Lower leg skin (tissue), 3 donors: Measurements from ENCODE around the gene SMAP1.

Source experiments
- POLR2A ChIP-seq, 2 donors: fragments of 450-650 bp; IDR thresholded peaks; one replicate each; pipeline ENCODE4 v1.6.1; 2016 to 2017; ENCODE audit warnings: antibody characterized with exemption in 2 of 2, mild to moderate bottlenecking in 1 of 2, moderate library complexity in 1 of 2
- TF ChIP-seq, protein P1 (sequence below), 3 donors: fragments of 450-650 bp; IDR thresholded peaks; one replicate each; pipeline ENCODE4 v1.5.1; 2016; ENCODE audit warnings: antibody characterized with exemption in 3 of 3, mild to moderate bottlenecking in 3 of 3, moderate library complexity in 2 of 3

DNA sequence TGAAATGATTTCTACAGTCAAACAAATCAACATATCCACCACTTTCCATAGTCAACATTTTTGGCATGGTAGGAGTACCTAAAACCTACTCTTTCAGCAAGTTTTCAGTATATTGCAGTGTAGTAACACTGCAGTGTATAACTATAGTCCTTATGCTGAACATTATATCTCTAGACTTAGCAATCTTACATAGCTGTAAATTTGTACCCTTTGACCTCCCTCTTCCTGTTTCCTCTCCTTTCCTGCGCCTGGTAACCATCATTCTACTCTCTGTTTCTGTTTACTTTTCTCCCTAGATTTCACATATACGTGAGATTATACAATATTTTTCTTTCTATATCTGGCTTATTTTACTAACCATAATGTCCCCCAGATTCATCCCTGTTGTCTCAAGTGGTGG is 40.2 kb downstream of the SMAP1 start:
- TF ChIP-seq, protein P1, sequence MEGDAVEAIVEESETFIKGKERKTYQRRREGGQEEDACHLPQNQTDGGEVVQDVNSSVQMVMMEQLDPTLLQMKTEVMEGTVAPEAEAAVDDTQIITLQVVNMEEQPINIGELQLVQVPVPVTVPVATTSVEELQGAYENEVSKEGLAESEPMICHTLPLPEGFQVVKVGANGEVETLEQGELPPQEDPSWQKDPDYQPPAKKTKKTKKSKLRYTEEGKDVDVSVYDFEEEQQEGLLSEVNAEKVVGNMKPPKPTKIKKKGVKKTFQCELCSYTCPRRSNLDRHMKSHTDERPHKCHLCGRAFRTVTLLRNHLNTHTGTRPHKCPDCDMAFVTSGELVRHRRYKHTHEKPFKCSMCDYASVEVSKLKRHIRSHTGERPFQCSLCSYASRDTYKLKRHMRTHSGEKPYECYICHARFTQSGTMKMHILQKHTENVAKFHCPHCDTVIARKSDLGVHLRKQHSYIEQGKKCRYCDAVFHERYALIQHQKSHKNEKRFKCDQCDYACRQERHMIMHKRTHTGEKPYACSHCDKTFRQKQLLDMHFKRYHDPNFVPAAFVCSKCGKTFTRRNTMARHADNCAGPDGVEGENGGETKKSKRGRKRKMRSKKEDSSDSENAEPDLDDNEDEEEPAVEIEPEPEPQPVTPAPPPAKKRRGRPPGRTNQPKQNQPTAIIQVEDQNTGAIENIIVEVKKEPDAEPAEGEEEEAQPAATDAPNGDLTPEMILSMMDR (IDR thresholded peaks at IDR 0.05): no peak
- no peak for TF ChIP-seq POLR2A (IDR thresholded peaks at IDR 0.05)
